ENCODE data around the gene CNTN5. TPM values are rescaled to one million over a fixed set of nuclear protein-coding genes. Genes with fewer than 3 reads are reported as not detected.

The CNTN5 gene
- total RNA-seq, 1 donor, result not detected

GRCh38 chr11:99366546-99366945 lies 345.8 kb downstream of the CNTN5 start:
- Histone ChIP-seq H3K4me3 (ENCODE audit: low read length) (no peak overlapping the region), H3K4me1 (ENCODE audit: insufficient read depth, low read length) (no peaks in the 10 kb centered on the region)

GRCh38 chr11:99368583-99368982 lies 347.8 kb downstream of the CNTN5 start:
- H3K4me3 ChIP-seq (ENCODE audit: low read length), result no peak overlapping the region
- peaks cover 4% of the 10 kb centered on the region for H3K9me3 ChIP-seq (ENCODE audit: low read depth, low read length)
- H3K4me1 ChIP-seq (ENCODE audit: insufficient read depth, low read length), result no peaks in the 10 kb centered on the region
- no peaks in the 10 kb centered on the region for H3K27me3 ChIP-seq (ENCODE audit: insufficient read depth, low read length)

More at GRCh38 chr11:99366546-99366945, 345.8 kb downstream of the CNTN5 start:
- Histone ChIP-seq H3K9me3 (ENCODE audit: low read depth, low read length) (peaks cover 4% of the 10 kb centered on the region), H3K27me3 (ENCODE audit: insufficient read depth, low read length) (no peaks in the 10 kb centered on the region)

- Histone ChIP-seq H3K4me1 (ENCODE audit: insufficient read depth, low read length) (no peaks in the 10 kb centered on the region), H3K27me3 (ENCODE audit: insufficient read depth, low read length) (no peaks in the 10 kb centered on the region), H3K4me3 (ENCODE audit: low read length) (no peak overlapping the region), H3K9me3 (ENCODE audit: low read depth, low read length) (peaks cover 4% of the 10 kb centered on the region)
Measured at GRCh38 chr11:99370549-99371216, 349.9 kb downstream of the CNTN5 start.

GRCh38 chr11:99371257-99371656 lies 350.5 kb downstream of the CNTN5 start:
- Histone ChIP-seq H3K9me3 (ENCODE audit: low read depth, low read length) (peaks cover 4% of the 10 kb centered on the region), H3K4me3 (ENCODE audit: low read length) (no peak overlapping the region), H3K27me3 (ENCODE audit: insufficient read depth, low read length) (no peaks in the 10 kb centered on the region), H3K4me1 (ENCODE audit: insufficient read depth, low read length) (no peaks in the 10 kb centered on the region)

GRCh38 chr11:99376463-99376862 lies 355.7 kb downstream of the CNTN5 start:
- Histone ChIP-seq H3K4me3 (ENCODE audit: low read length) (no peak overlapping the region), H3K9me3 (ENCODE audit: low read depth, low read length) (no peaks in the 10 kb centered on the region), H3K27me3 (ENCODE audit: insufficient read depth, low read length) (no peaks in the 10 kb centered on the region), H3K4me1 (ENCODE audit: insufficient read depth, low read length) (no peaks in the 10 kb centered on the region)

GRCh38 chr11:99383648-99384245 lies 363.0 kb downstream of the CNTN5 start:
- H3K4me3 ChIP-seq (ENCODE audit: low read length), result no peak overlapping the region
- H3K4me1 ChIP-seq (ENCODE audit: insufficient read depth, low read length), result no peaks in the 10 kb centered on the region
- no peaks in the 10 kb centered on the region for H3K27me3 ChIP-seq (ENCODE audit: insufficient read depth, low read length)
- H3K9me3 ChIP-seq (ENCODE audit: low read depth, low read length), result no peaks in the 10 kb centered on the region

- Histone ChIP-seq H3K4me3 (ENCODE audit: low read length) (no peak overlapping the region), H3K4me1 (ENCODE audit: insufficient read depth, low read length) (no peaks in the 10 kb centered on the region), H3K27me3 (ENCODE audit: insufficient read depth, low read length) (no peaks in the 10 kb centered on the region), H3K9me3 (ENCODE audit: low read depth, low read length) (no peaks in the 10 kb centered on the region)
Measured at GRCh38 chr11:99391245-99391644, 370.5 kb downstream of the CNTN5 start.

GRCh38 chr11:99406345-99406744 lies 385.6 kb downstream of the CNTN5 start:
- Histone ChIP-seq H3K27me3 (ENCODE audit: insufficient read depth, low read length) (no peaks in the 10 kb centered on the region), H3K4me3 (ENCODE audit: low read length) (no peak overlapping the region), H3K4me1 (ENCODE audit: insufficient read depth, low read length) (no peaks in the 10 kb centered on the region), H3K9me3 (ENCODE audit: low read depth, low read length) (no peaks in the 10 kb centered on the region)

- Histone ChIP-seq H3K4me3 (ENCODE audit: low read length) (no peak overlapping the region), H3K27me3 (ENCODE audit: insufficient read depth, low read length) (no peaks in the 10 kb centered on the region), H3K9me3 (ENCODE audit: low read depth, low read length) (no peaks in the 10 kb centered on the region), H3K4me1 (ENCODE audit: insufficient read depth, low read length) (no peaks in the 10 kb centered on the region)
Measured at GRCh38 chr11:99410636-99411035, 389.9 kb downstream of the CNTN5 start.

- H3K4me3 ChIP-seq (ENCODE audit: low read length), result no peak overlapping the region
- H3K4me1 ChIP-seq (ENCODE audit: insufficient read depth, low read length), result no peaks in the 10 kb centered on the region
- no peaks in the 10 kb centered on the region for H3K9me3 ChIP-seq (ENCODE audit: low read depth, low read length)
- no peaks in the 10 kb centered on the region for H3K27me3 ChIP-seq (ENCODE audit: insufficient read depth, low read length)
Measured at GRCh38 chr11:99418927-99419720, 398.4 kb downstream of the CNTN5 start.

- Histone ChIP-seq H3K9me3 (ENCODE audit: low read depth, low read length) (no peaks in the 10 kb centered on the region), H3K27me3 (ENCODE audit: insufficient read depth, low read length) (no peaks in the 10 kb centered on the region), H3K4me3 (ENCODE audit: low read length) (no peak overlapping the region), H3K4me1 (ENCODE audit: insufficient read depth, low read length) (no peaks in the 10 kb centered on the region)
Measured at GRCh38 chr11:99419991-99420390, 399.2 kb downstream of the CNTN5 start.

- Histone ChIP-seq H3K27me3 (ENCODE audit: insufficient read depth, low read length) (no peaks in the 10 kb centered on the region), H3K4me3 (ENCODE audit: low read length) (no peak overlapping the region), H3K9me3 (ENCODE audit: low read depth, low read length) (no peaks in the 10 kb centered on the region), H3K4me1 (ENCODE audit: insufficient read depth, low read length) (no peaks in the 10 kb centered on the region)
Measured at GRCh38 chr11:99422581-99423427, 402.1 kb downstream of the CNTN5 start.

- Histone ChIP-seq H3K4me3 (ENCODE audit: low read length) (no peak overlapping the region), H3K4me1 (ENCODE audit: insufficient read depth, low read length) (no peaks in the 10 kb centered on the region), H3K9me3 (ENCODE audit: low read depth, low read length) (no peaks in the 10 kb centered on the region), H3K27me3 (ENCODE audit: insufficient read depth, low read length) (no peaks in the 10 kb centered on the region)
Measured at GRCh38 chr11:99423428-99423983, 402.8 kb downstream of the CNTN5 start.

- H3K4me1 ChIP-seq (ENCODE audit: insufficient read depth, low read length), result no peaks in the 10 kb centered on the region
- H3K4me3 ChIP-seq (ENCODE audit: low read length), result no peak overlapping the region
- H3K27me3 ChIP-seq (ENCODE audit: insufficient read depth, low read length), result no peaks in the 10 kb centered on the region
- H3K9me3 ChIP-seq (ENCODE audit: low read depth, low read length), result no peaks in the 10 kb centered on the region
Measured at GRCh38 chr11:99424313-99425084, 403.8 kb downstream of the CNTN5 start.
